Suppressor macrophage treated with lipopolysaccharide for 1 hour (primary cell): ENCODE results near the gene TACC2.

Experiments
- DNase-seq, 3 donors: peaks; one replicate each; pipeline ENCODE4 v3.0.0-alpha.2; 2020 to 2022

TACC2 gene

GRCh38 chr10:122171302-122172075 lies 182.5 kb downstream of the TACC2 start:
- no peak for DNase-seq

- no peak for DNase-seq
Measured at GRCh38 chr10:122172361-122173008, 183.5 kb downstream of the TACC2 start.

- DNase-seq = no peak
Measured at GRCh38 chr10:122173337-122173736, 184.4 kb downstream of the TACC2 start.

- DNase-seq = no peak
Measured at GRCh38 chr10:122173766-122174435, 184.9 kb downstream of the TACC2 start.

DNA sequence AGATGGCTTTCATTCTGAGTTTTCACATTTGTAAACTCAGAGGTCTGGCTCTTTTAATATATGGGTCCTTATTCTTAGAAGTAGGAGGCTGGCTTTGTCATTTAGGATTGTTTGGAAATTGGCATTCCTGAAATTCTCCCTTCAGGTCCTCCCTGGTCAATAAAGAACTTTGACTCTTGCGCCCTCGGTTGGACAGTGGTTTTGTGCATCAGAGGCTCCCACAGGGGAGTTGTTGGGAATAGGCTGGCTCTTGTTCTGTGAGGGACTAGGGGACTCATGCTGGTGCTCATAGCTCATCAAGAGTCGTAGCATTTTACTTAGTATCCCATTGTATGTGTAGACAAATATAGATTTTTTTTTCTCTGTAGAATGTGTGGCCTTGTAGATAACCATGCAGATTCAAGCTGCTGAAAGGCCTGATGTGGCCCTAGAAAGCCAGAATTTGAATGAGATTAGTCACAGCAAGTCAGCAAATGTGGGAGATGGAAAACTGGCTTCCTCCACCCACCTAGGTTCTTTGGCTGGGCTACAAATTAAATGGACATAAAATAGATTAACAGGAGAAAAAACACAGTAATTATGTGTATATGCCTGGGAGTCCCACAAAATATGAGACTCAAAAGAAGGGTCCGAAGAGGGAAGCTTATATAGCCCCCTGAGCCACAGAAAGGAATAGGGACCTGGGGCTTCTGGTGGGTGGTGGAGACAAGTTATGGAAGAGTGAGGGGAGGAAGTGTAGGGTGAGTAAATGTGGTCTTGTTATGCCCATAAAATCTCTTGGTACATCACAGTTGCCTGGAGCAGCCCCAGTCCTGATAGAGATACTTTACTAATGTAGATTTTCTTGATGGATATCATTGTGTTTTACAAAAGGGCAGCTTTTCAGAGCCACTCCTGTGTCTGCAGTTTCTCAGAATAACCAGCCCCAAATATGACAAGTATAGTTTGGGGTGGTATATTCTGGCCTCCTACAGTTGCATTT lies 187.6 kb downstream of the TACC2 start:
- DNase-seq = no peak

DNA sequence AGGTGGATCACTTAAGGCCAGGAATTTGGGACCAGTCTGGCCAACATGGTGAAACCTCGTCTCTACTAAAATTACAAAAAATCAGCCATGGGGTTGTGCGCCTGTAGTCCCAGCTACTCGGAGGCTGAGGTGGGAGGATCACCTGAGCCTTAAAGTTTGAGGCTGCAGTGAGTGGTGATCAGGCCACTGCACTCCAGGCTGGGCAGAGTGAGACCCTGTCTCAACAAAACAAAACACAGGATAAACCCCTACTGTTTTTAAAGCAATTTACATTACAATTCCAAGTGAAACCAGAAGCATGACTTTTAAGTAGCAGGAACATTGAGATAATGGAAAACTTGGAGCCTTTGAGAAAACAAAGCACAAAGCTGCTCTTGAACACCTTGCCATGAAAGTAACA lies 189.7 kb downstream of the TACC2 start:
- DNase-seq = no peak

DNA sequence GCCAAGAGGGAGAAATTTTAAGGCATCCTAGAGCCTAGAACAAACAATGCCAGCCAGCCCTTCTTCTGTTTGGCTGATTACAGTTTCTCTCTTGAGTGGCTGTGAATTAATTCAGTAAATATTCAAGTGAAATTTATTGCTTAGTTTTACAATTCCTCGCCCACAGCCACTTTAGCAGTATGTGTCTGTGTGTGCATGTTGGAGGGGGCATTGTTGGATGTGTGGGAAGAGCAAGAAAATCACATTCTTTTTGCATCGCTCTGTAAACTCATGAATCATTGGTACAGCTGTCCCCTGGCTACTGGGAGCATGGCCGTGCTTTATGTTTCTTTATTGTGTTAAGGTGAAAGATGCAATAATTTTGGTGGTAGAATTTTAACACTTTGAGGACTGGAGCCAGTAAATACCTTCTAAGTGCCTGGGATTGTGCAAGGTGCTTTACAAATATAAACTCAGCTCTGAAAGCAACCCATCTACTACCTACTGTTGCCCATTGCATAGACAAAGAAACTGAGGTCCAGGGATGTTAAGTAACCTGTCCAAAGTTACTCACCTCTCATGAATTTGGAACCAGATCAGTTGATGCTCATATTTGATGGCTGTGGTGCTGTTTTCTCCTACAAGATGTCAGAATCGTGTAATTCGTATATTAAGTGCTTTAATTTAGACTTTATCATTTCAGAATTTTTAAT lies 192.2 kb downstream of the TACC2 start:
- DNase-seq = no peak

- no peak for DNase-seq
Measured at GRCh38 chr10:122181876-122182275, 192.9 kb downstream of the TACC2 start.

DNA sequence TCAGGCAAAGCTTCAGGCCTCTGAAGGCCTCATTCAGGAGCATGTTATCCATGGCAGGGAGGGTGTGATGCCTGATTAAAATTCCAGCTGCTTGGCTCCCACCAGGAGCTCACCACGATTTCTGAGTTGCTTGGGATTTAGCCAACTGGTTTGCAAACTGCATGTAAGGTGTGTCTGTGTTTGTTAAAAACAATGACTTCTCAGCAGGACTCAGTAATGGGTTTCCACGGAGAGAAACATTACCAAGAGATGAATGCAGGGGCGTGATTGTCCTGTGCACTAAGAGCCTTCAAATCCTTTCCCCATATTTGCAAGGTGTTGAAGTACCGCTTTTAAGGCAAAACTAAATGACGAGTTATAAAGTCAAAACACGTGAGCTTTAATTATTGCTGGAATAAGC lies 193.3 kb downstream of the TACC2 start:
- no peak for DNase-seq

GRCh38 chr10:122184254-122184653 lies 195.3 kb downstream of the TACC2 start:
- no peak for DNase-seq

DNA sequence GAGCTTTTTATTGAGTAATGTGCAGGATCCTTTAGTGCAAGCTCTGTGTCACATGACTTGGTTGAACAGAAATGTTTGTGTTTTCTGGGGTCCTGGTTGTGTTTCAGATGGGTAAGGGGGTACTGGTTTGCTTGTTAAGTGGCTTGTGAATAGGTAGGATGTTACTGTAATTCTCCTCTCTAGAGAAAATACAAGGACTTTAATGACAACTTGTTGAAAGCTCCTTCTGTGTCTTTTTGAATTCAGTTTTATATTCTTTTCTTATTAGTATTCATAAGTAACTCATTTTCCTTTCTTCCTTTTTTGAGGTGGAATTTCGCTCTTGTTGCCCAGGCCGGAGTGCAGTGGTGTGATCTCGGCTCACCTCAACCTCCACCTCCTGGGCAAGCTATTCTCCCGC lies 196.7 kb downstream of the TACC2 start:
- DNase-seq = no peak

GRCh38 chr10:122186816-122187810 lies 198.2 kb downstream of the TACC2 start:
- no peak for DNase-seq

GRCh38 chr10:122188706-122189105 lies 199.7 kb downstream of the TACC2 start:
- DNase-seq = no peak

GRCh38 chr10:122189185-122189584 lies 200.2 kb downstream of the TACC2 start:
- no peak for DNase-seq

DNA sequence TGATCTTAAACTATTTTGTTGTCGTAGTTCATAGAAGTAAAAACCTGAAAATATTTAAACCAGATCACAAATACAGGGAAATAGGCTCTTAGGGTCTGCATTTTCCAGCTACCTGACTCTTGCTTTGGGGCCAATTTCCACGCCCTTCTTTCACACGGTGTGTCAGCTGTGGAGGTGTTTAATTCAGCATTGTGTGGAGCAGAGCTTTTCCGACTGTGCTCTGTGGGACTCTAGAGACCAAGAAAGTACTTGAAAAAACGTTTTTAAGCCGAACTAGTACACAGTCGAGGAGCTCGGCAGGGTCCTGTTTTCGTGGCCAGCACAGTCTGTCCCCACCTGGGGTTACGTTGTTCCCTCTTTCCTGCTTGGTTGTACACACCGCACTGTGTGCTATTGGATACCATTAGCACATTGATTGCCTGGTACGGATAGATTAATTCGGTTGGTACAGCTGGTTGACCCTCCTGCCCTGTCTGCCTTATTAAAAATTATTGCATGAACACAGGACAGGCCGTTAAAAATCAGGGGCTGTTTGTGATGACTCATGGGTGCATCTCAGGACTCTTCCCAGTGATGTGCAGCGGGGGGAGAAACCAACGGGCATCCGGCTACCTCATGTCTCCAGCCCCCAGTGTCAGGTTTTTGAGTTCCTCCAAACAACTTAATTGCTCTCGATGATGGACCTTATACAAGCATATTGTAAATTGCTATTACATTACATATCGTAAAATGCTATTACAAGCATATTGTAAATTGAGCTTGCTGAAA lies 201.4 kb downstream of the TACC2 start:
- no peak for DNase-seq

DNA sequence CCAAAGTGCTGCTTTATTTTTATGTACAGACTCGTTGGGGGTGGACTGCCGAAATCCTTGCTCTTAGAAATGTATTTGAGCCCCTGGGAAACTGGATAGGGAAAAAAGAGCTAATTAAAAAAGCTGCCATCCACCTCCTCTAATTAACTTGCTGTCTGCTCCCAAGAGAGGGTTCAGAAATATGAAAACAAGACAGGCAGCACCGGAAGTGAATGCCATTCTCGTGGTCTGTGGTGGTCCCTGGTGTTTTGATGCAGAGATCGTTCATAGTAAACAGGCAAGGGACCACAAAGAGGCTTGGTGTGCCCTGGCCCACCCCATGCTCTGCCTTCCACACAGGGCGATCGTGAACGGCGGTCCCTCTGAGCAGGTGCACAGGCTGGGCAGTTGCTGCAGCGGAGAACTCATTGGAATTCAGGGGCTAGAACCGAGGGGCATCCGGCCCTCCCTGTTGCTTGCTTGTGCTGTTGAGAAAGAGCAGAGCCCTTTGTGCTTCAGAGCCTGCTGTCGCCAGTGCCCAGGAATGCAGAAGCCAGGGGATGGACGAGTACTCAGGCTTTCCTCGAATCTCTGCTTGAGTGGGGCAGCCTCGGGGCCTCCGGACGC lies 203.1 kb downstream of the TACC2 start:
- no peak for DNase-seq

DNA sequence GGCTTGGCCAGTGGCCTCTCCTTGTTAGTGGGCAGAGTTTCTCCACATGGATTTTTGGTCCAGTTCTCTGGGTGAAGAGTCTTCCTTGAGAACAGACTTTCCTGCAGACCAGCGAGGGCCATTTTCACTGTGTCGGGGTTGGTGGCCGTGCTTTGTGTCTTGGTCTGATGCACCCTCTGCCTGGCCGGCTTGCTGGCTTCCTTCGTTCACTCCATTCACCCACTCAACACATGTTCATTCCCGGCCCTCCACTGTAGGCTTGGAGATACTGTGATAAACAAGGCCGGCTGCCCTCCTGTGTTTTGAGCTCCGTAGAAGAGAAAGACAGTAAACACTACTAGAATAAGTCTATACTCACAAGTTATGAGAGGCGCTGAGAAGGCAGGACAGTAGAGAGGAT lies 205.3 kb downstream of the TACC2 start:
- no peak for DNase-seq

GRCh38 chr10:122196218-122196617 lies 207.3 kb downstream of the TACC2 start:
- DNase-seq = no peak

GRCh38 chr10:122197611-122198222 lies 208.8 kb downstream of the TACC2 start:
- DNase-seq = no peak
